ENCODE measurements around the gene ZBTB20. TPM values are rescaled to one million over a fixed set of nuclear protein-coding genes. Genes with fewer than 3 reads are reported as not detected.
A peak's percentile ranks its signal among the peaks of the same experiment; 100 is the strongest.

ZBTB20 gene
- total RNA-seq, 1 experiment from 2014 or later, result 12.8 TPM

GRCh38 chr3:114379266-114379665 is 767.8 kb downstream of the ZBTB20 start:
- peaks cover 57% of the 10 kb centered on the region for H3K4me1 ChIP-seq
- DNase-seq, result no peak
- no peaks in the 10 kb centered on the region for H3K9me3 ChIP-seq
- H3K4me3 ChIP-seq (ENCODE audit: low read depth, low read length), result no peak overlapping the region
- Mint-ChIP-seq H3K9me3 (ENCODE audit: unreplicated experiment) (no peaks in the 10 kb centered on the region), H3K4me3 (ENCODE audit: unreplicated experiment) (peak overlapping the region; percentile 36), H3K27ac (ENCODE audit: unreplicated experiment) (no peak overlapping the region), H3K36me3 (ENCODE audit: insufficient read depth, unreplicated experiment) (peaks cover 26% of the 10 kb centered on the region), H3K4me1 (ENCODE audit: low read depth, unreplicated experiment) (peaks cover 9% of the 10 kb centered on the region), H3K27me3 (ENCODE audit: insufficient read depth, unreplicated experiment) (no peaks in the 10 kb centered on the region)
- TF ChIP-seq CTCF (IDR thresholded peaks at IDR 0.05; ENCODE audit: insufficient read depth in 1 of 2, low read depth in 1 of 2, low read length in 1 of 2, severe bottlenecking in 1 of 2, unreplicated experiment in 1 of 2), result no peak
- CTCF ChIA-PET, result interaction anchor here (2.1 kb wide), 1 partner anchor 40 kb away, joined by 13 read pairs; no protein-coding TSS in a partner anchor
- no TSS peak for BruUV-seq (replicated peaks)
- H3K27me3 ChIP-seq (replicated peaks; ENCODE audit: control insufficient read depth, insufficient read depth, low read length), result no peaks in the 10 kb centered on the region
- no peaks in the 10 kb centered on the region for H3K36me3 ChIP-seq (ENCODE audit: control insufficient read depth, insufficient read depth, low read length)
- intact Hi-C loops (cut with micrococcal nuclease; ENCODE audit: unreplicated experiment), result no loop called here
- POLR2A ChIA-PET, result no interaction called here

DNA sequence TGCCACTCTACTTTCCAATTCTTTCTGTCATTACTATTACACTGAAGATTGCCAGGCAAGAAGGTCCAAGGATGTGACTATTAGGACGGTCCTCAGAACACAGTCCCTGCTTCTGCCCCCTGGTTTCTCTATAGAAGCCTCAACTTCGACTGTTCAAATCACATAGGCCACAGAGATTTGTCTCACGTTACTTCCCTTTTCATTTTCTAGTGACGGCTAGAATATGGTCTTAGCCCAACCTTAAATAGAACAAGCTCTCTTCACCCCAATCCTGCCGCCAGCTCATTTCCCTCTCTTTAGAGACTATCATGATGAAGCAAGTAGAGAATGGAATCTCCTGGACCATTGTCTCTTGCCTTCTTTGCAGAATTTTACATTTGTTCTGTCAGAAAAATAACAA is 768.3 kb downstream of the ZBTB20 start:
- Histone ChIP-seq H3K9me3 (no peaks in the 10 kb centered on the region), H3K4me3 (ENCODE audit: low read depth, low read length) (no peak overlapping the region), H3K4me1 (peaks cover 52% of the 10 kb centered on the region), H3K36me3 (ENCODE audit: control insufficient read depth, insufficient read depth, low read length) (no peaks in the 10 kb centered on the region), H3K27me3 (replicated peaks; ENCODE audit: control insufficient read depth, insufficient read depth, low read length) (no peaks in the 10 kb centered on the region)
- CTCF ChIA-PET, result no interaction called here
- Mint-ChIP-seq H3K4me3 (ENCODE audit: unreplicated experiment) (peak overlapping the region; percentile 36), H3K27ac (ENCODE audit: unreplicated experiment) (no peak overlapping the region), H3K9me3 (ENCODE audit: unreplicated experiment) (no peaks in the 10 kb centered on the region), H3K4me1 (ENCODE audit: low read depth, unreplicated experiment) (peaks cover 9% of the 10 kb centered on the region), H3K27me3 (ENCODE audit: insufficient read depth, unreplicated experiment) (no peaks in the 10 kb centered on the region), H3K36me3 (ENCODE audit: insufficient read depth, unreplicated experiment) (peaks cover 26% of the 10 kb centered on the region)
- no TSS peak for BruUV-seq (replicated peaks)
- intact Hi-C loops (cut with micrococcal nuclease; ENCODE audit: unreplicated experiment), result no loop called here
- no peak for DNase-seq
- TF ChIP-seq CTCF (IDR thresholded peaks at IDR 0.05; ENCODE audit: insufficient read depth in 1 of 2, low read depth in 1 of 2, low read length in 1 of 2, severe bottlenecking in 1 of 2, unreplicated experiment in 1 of 2), result no peak
- POLR2A ChIA-PET, result no interaction called here

DNA sequence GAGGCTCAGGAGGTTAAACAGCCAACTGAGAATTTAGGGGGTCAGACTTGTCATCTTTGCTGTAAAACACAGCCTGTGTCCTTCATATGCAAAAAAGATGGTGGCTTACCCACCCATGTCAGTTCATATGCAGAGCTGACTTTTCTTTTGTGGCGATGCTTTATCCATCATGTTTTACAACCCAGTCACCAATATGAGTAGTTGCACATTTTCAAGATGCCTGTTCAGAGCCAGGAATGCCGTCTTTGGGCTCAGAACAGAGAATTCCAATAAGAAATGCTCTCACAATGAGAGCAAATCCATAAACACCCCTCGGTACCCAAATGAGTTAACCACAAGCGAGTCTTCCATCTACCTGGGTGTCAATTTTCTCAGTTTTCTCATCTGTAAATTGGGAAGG is 769.7 kb downstream of the ZBTB20 start:
- intact Hi-C loops (cut with micrococcal nuclease; ENCODE audit: unreplicated experiment), result no loop called here
- TF ChIP-seq CTCF (IDR thresholded peaks at IDR 0.05; ENCODE audit: insufficient read depth in 1 of 2, low read depth in 1 of 2, low read length in 1 of 2, severe bottlenecking in 1 of 2, unreplicated experiment in 1 of 2), result no peak
- Mint-ChIP-seq H3K9me3 (ENCODE audit: unreplicated experiment) (no peaks in the 10 kb centered on the region), H3K27ac (ENCODE audit: unreplicated experiment) (no peak overlapping the region), H3K36me3 (ENCODE audit: insufficient read depth, unreplicated experiment) (peaks cover 26% of the 10 kb centered on the region), H3K4me3 (ENCODE audit: unreplicated experiment) (no peak overlapping the region), H3K4me1 (ENCODE audit: low read depth, unreplicated experiment) (peaks cover 15% of the 10 kb centered on the region), H3K27me3 (ENCODE audit: insufficient read depth, unreplicated experiment) (no peaks in the 10 kb centered on the region)
- Histone ChIP-seq H3K4me3 (ENCODE audit: low read depth, low read length) (no peak overlapping the region), H3K27me3 (replicated peaks; ENCODE audit: control insufficient read depth, insufficient read depth, low read length) (no peaks in the 10 kb centered on the region), H3K9me3 (no peaks in the 10 kb centered on the region), H3K36me3 (ENCODE audit: control insufficient read depth, insufficient read depth, low read length) (no peaks in the 10 kb centered on the region), H3K4me1 (peaks cover 44% of the 10 kb centered on the region)
- CTCF ChIA-PET, result interaction anchor here (0.6 kb wide), 1 partner anchor 1844 kb away, joined by 3 read pairs; no protein-coding TSS in a partner anchor
- DNase-seq, result no peak
- BruUV-seq (replicated peaks), result no TSS peak
- POLR2A ChIA-PET, result no interaction called here

Data from Caco-2 (cell line).